ENCODE measurements around the gene FAF2. TPM values are rescaled to one million over a fixed set of nuclear protein-coding genes. Genes with fewer than 3 reads are reported as not detected.

The FAF2 gene
- total RNA-seq, 1 donor from 2014 or later = 32.3 TPM

DNA sequence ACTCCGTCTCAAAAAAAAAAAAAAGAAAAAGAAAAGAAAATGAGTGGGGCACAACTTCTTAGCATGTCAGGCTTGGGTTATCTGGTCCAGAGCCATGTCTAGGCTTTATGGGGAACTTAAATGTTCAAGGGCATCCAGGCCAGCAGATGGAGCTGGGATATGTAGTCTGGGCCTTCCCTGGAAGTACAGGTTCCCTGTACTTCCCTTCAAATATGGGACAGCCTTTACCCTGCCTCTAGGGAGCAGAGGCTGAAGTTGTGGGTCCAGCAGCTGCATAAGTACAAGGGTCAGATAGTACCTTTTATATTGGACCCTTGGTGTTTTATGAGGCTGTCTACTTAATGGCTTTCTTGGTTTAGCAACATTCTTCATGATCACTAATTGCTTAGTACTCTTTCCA lies 42.1 kb downstream of the FAF2 start:
- Mint-ChIP-seq H3K9me3 (no peaks in the 10 kb centered on the region), H3K27me3 (ENCODE audit: insufficient read depth, low read depth) (peaks cover 2% of the 10 kb centered on the region), H3K4me1 (no peaks in the 10 kb centered on the region), H3K27ac (no peak overlapping the region), H3K4me3 (no peak overlapping the region), H3K36me3 (peaks cover 38% of the 10 kb centered on the region)
- no peak overlapping the region for H3K4me2 ChIP-seq
- TF ChIP-seq EZH2phosphoT487 (IDR thresholded peaks at IDR 0.05) (no peak), EZH2 (IDR thresholded peaks at IDR 0.05) (no peak)
- TF ChIP-seq, protein P1, sequence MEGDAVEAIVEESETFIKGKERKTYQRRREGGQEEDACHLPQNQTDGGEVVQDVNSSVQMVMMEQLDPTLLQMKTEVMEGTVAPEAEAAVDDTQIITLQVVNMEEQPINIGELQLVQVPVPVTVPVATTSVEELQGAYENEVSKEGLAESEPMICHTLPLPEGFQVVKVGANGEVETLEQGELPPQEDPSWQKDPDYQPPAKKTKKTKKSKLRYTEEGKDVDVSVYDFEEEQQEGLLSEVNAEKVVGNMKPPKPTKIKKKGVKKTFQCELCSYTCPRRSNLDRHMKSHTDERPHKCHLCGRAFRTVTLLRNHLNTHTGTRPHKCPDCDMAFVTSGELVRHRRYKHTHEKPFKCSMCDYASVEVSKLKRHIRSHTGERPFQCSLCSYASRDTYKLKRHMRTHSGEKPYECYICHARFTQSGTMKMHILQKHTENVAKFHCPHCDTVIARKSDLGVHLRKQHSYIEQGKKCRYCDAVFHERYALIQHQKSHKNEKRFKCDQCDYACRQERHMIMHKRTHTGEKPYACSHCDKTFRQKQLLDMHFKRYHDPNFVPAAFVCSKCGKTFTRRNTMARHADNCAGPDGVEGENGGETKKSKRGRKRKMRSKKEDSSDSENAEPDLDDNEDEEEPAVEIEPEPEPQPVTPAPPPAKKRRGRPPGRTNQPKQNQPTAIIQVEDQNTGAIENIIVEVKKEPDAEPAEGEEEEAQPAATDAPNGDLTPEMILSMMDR (IDR thresholded peaks at IDR 0.05) = no peak
- no peak for DNase-seq (ENCODE audit: low spot score)
- peaks cover 12% of the 10 kb centered on the region for H4K20me1 ChIP-seq (ENCODE audit: low read depth)
- no peak overlapping the region for H3K4me3 ChIP-seq
- no peaks in the 10 kb centered on the region for H3K4me1 ChIP-seq
- H3K79me2 ChIP-seq (ENCODE audit: low read depth) = no peaks in the 10 kb centered on the region
- H3K27ac ChIP-seq = no peak overlapping the region
- no peak overlapping the region for H2AFZ ChIP-seq (replicated peaks)
- H3K9ac ChIP-seq = no peak overlapping the region
- peaks cover 22% of the 10 kb centered on the region for H3K36me3 ChIP-seq
- no peaks in the 10 kb centered on the region for H3K9me3 ChIP-seq (ENCODE audit: low read depth)
- H3K27me3 ChIP-seq = no peaks in the 10 kb centered on the region
- H3F3A ChIP-seq (ENCODE audit: low read depth) = no peaks in the 10 kb centered on the region

DNA sequence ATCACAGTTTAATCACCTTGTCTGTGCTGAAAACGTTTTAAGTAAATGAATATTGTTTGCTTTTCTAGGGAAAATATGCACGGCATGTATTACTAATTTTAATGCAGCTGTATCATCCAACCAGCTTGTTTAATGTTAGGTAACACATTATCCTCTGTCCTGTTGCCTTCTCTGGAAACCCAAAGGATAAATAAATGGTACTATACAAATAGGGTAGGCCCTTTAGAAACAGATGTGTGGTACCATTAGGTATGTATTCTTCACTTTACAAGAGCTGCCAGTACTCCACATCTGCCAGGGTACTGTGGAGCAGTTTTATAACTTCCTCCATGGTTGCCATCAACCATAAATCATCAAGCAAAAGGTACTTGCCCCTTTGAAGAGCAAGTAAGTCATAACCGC lies 42.9 kb downstream of the FAF2 start:
- Histone ChIP-seq H3K27ac (no peak overlapping the region), H4K20me1 (ENCODE audit: low read depth) (peaks cover 12% of the 10 kb centered on the region), H3K36me3 (peaks cover 22% of the 10 kb centered on the region), H2AFZ (replicated peaks) (no peak overlapping the region), H3K4me1 (no peaks in the 10 kb centered on the region), H3F3A (ENCODE audit: low read depth) (no peaks in the 10 kb centered on the region), H3K9ac (no peak overlapping the region), H3K4me3 (no peak overlapping the region), H3K9me3 (ENCODE audit: low read depth) (no peaks in the 10 kb centered on the region), H3K79me2 (ENCODE audit: low read depth) (no peaks in the 10 kb centered on the region), H3K27me3 (no peaks in the 10 kb centered on the region), H3K4me2 (no peak overlapping the region)
- Mint-ChIP-seq H3K36me3 (peaks cover 40% of the 10 kb centered on the region), H3K9me3 (no peaks in the 10 kb centered on the region), H3K4me3 (no peak overlapping the region), H3K4me1 (no peaks in the 10 kb centered on the region), H3K27me3 (ENCODE audit: insufficient read depth, low read depth) (peaks cover 3% of the 10 kb centered on the region), H3K27ac (no peak overlapping the region)
- no peak for DNase-seq (ENCODE audit: low spot score)
- TF ChIP-seq EZH2 (IDR thresholded peaks at IDR 0.05) = no peak
- TF ChIP-seq, protein P1 (IDR thresholded peaks at IDR 0.05) = no peak

DNA sequence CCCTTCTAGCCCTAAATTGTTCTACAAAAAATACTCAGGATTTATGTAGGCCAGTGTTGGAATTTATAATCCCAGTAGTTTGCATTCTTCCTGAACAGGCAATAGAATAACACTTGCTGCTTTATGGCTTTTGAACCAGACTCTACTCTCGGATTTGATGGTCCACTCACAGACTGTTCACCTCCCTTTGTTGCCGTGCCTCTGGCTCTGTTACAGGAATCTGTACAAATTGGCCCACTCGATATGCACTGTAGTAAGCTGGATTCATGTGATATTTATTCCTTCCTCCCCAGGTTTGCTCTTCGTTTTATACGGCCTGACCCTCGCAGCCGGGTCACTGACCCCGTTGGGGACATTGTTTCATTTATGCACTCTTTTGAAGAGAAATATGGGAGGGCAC lies 43.7 kb downstream of the FAF2 start:
- Mint-ChIP-seq H3K9me3 (no peaks in the 10 kb centered on the region), H3K4me3 (no peak overlapping the region), H3K27ac (no peak overlapping the region), H3K4me1 (no peaks in the 10 kb centered on the region), H3K36me3 (peaks cover 38% of the 10 kb centered on the region), H3K27me3 (ENCODE audit: insufficient read depth, low read depth) (peaks cover 3% of the 10 kb centered on the region)
- Histone ChIP-seq H3K9ac (no peak overlapping the region), H3K4me2 (no peak overlapping the region), H3K4me3 (no peak overlapping the region), H3K27ac (no peak overlapping the region), H3K9me3 (ENCODE audit: low read depth) (no peaks in the 10 kb centered on the region), H3K36me3 (peaks cover 22% of the 10 kb centered on the region), H3K79me2 (ENCODE audit: low read depth) (no peaks in the 10 kb centered on the region), H4K20me1 (ENCODE audit: low read depth) (peaks cover 5% of the 10 kb centered on the region), H3F3A (ENCODE audit: low read depth) (no peaks in the 10 kb centered on the region), H2AFZ (replicated peaks) (no peak overlapping the region), H3K27me3 (no peaks in the 10 kb centered on the region), H3K4me1 (no peaks in the 10 kb centered on the region)
- no peak for DNase-seq (ENCODE audit: low spot score)
- no peak for TF ChIP-seq EZH2 (IDR thresholded peaks at IDR 0.05)
- TF ChIP-seq, protein P1 (IDR thresholded peaks at IDR 0.05) = no peak
- TF ChIP-seq EZH2phosphoT487 (IDR thresholded peaks at IDR 0.05) = no peak

All from neural progenitor cell (in vitro differentiated cells).